DMS 273 (cell line): ENCODE results near the gene AP1M2.
A peak's percentile ranks its signal among the peaks of the same experiment; 100 is the strongest.
"Not testable (repeated sequence)": the region's sequence is repeated elsewhere in the genome, so short reads cannot be mapped to it uniquely, and the experiment has no call there.

Source experiments
- DNase-seq: peaks from one replicate; lab custom pipeline; 2025; ENCODE audit not compliant: unreplicated experiment; lab: John Stamatoyannopoulos, UW

Gene AP1M2

DNA sequence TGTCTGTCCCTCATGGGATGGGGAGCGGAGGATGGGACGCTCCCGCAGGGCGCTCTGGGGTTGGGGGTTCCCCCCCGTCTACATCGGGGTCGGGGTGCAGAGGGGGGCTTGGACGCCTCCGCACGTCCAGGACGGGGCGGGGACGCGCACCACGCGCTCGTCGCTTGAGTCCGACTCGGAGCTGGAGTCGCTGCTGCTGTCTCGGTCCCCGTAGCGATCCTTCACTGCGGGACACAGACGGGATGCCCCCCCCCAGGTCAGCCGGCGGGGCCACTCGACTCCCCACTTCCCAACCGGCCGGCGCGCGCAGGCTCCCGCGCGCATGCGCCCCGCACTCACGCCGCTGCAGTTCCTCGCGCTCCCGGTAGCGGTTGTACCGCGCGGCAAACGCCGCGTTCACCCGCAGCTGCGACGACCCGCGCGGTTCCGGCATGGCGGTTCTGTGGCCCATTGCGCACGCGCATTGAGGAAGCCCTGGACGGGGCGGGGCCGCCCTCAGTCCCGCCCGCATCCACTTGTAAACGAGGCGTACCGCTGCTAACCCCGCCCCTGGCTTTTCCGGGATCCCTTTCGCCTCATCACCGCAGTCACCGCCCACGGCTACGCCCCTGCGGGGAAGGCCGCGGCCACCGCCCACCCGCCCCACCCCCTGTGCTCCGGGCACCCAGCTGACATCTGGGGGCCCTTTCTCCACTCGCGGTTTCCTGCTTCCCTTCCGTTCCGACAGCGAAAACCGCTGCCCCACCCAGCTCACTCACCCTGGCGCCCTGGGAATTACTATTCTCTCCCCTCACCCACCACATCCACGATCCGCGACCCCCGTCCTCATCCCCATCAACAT is 21.3 kb downstream of the AP1M2 start, which contains the start of gene KRI1:
Gene KRI1 (minus strand): TSS at position 444 of the 841 bp plus-strand sequence. CDS start 11 bp downstream, at position 433.
- DNase-seq, result peak; percentile 99

DNA sequence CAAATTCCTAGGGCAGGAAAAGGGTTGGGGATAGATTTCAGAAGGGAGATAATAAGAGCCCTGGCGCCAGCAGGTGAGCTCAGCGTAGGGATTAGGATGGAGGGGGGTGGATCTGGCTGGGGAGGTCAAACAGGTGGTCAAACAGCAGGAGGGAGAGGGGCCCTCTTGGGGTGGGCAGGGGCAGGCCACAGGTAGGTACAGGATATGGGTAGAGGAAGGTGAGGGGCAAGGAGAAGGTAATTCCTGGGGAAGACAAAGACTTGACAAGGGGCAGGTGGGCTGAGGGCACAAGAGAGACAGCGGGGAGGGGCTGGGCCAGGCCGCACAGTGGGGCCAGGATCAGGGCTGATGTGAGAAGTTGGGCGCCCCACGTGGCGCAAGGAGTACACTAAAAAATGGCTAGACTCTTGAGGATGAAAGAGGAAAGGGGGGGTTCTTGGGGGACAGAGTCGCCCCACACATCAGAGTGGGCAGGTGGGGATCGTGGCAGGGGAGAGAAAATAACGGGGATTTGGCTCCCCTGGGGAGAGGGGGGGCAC is 22.0 kb downstream of the AP1M2 start:
- peak; percentile 86 for DNase-seq

DNA sequence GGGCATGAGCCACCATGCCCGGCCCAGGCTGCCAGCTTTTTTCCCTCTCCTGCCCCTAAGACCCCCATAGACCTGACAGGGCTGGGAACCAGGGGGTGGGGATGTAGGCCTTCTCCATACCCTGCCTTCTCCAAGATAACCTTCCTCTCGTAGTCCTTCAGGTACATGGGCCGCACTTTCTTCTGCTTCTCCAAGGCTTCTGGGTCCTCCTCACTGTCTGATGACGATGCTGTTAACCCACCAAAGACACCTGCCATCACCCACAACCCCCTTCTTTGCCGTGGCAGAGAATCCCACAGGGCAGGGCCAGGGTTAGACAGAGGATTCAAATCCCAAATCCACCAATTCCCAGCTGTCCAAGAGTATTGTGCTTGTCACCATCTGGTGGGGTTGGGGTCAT is 24.5 kb downstream of the AP1M2 start:
- no peak for DNase-seq

DNA sequence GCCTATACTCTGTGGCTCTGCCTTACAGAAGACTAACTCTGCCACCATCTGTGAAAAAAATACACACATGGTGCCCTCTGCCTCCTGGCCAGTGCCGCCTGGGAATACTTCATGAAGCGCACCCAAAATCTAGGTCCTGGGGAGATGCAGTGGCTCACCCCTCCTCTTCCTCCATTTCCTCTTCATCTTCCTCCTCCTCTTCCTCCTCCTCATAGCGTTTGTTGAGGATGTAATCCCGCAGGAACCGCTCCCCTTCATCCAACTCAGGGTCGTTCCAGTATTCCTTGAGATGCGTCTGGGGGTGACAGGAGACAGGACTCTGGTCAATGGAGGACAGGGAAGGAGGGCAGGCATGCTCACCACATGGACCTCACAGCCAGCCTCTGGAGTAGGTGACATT is 27.0 kb downstream of the AP1M2 start:
- no peak for DNase-seq

GRCh38 chr19:10557603-10558197 is 29.4 kb downstream of the AP1M2 start:
- DNase-seq, result no peak

DNA sequence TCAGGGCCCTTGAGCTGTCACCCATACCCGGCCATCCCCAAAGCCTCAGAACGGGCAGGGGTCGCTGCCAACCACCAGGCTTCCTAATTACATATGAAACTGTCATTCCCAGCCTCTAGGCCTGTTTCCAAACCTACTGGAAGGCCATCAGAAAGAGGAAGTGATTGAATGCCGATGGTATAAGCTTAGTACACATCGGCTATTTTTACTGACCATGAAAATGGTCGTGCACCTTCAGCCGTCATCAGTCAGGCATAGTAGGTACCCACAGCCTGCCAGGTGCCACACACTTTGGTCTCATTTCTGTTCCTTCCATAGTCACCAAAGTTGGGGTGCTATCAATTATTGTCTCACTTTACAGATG is 31.5 kb downstream of the AP1M2 start:
- DNase-seq, result no peak

DNA sequence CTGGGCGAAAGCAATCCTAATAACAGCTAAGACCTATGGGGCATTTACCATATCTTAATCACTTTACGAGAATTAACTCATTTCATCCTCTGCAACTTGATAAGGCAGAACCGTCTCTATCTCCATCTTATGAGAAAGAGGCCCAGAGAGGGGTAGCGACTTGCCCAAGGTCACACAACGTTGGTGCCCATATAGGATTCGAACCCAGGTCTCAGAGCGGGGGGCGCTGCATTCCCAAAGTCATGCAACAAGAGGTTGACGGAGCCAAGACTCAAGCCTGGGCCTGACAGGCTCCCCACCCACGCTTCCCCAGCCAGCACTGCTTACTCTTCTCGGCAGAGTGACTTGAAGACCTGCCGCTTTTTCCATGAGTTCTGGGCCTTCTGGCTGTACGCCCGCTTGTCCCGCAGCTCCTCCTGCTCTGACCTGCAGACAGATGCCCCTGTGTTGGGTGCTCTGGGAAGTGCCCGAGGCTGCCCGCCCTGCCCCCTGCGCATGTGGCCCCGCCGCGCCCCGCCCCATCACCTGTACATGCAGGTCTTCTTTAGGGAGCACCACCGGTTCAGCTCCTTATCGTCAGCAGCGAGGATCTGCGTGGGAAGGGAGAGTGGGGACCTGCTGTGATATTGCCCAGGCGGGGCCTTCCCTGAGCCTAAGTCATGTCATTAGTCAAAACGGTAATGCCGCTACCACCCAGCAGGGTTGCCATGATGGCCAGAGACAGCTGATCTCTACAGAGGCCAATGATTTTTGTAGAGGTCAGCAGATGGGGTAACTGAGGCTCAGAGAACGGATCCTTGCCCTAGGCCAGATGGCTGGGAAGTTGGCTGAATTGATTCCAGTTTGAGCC is 32.1 kb downstream of the AP1M2 start:
- DNase-seq, result peak; percentile 33

DNA sequence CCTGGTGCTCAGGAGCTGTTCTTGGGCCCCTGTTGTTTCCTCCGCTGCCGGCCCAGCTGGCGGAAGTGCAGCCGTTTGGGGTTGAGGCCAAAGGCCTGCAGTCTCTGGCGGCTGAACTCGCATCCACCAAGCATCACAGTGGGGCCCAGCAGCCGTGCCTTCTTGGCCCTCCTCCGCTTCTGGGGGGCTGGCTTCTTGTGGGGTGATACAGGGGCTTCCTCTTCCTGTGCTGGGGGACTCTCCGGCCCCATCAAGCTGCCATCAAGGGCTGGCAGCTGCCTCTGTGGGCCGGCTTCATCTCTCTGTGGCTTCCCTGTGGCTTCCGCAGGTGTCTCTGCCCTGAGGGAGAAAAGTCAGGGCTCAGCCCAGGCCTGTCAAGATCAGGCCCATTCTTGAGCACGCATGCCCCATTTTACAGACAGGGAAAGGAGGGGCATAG is 33.1 kb downstream of the AP1M2 start:
- DNase-seq, result no peak

GRCh38 chr19:10553087-10553667 is 33.9 kb downstream of the AP1M2 start:
- DNase-seq, result peak; percentile 57

GRCh38 chr19:10552510-10553053 is 34.5 kb downstream of the AP1M2 start:
- peak; percentile 75 for DNase-seq

- DNase-seq, result peak; percentile 79
Observed at GRCh38 chr19:10551698-10552301, 35.3 kb downstream of the AP1M2 start.

- not testable (repeated sequence) for DNase-seq
Observed at GRCh38 chr19:10551006-10551405, 36.1 kb downstream of the AP1M2 start.

- no peak for DNase-seq
Observed at GRCh38 chr19:10550336-10550735, 36.8 kb downstream of the AP1M2 start.

DNA sequence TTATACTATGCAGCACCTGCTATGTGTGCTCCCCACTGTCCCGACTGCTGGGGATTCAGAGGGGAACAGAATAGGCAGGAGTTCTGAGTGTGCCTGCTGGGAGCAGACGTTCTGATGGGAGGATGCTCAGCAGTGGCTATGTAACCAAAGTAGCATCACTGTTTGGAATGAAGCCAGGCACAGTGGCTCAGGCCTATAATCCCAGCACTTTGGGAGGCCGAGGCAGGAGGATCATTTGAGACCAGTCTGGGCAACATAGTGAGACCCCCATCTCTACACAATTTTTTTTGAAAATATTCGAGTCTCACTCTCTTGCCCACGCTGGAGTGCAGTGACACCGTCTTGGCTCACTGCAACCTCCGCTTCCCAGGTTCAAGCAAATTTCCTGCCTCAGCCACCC is 37.4 kb downstream of the AP1M2 start:
- no peak for DNase-seq

GRCh38 chr19:10548746-10549276 is 38.3 kb downstream of the AP1M2 start:
- no peak for DNase-seq

GRCh38 chr19:10546817-10547216 is 40.3 kb downstream of the AP1M2 start:
- no peak for DNase-seq

GRCh38 chr19:10544753-10545251 is 42.3 kb downstream of the AP1M2 start:
- no peak for DNase-seq

DNA sequence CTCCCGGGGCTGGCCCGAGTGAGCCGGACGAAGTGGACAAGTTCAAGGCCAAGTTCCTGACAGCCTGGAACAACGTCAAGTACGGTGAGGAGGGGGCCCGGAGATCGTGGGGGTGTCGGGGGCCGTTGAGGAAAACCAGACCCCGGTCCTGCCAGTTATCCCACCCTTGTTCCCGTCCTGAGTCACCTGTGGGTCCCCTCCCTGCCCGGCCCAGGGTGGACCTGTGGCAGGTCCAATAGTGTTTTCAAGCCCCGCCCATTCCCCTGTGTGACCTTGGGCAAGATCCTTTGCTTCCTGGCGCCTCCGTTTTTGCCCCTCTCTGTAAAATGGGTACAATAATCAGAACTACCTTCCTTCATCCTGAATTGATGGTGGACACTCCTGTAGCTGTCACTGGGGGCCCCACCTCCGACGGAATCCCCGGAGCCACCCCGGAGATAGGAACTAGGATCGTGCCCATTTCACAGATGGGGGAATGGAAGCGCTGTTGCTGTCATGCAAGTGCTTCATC is 42.8 kb downstream of the AP1M2 start:
- peak; percentile 52 for DNase-seq

- peak; percentile 92 for DNase-seq
Observed at GRCh38 chr19:10543420-10544241, 43.5 kb downstream of the AP1M2 start, which contains the start of gene ATG4D. Gene ATG4D, plus strand, starts transcription at chr19:10543904. Its CDS starts 187 bp downstream, at chr19:10544091.
